ENCODE measurements around the gene CES4A.
A peak's percentile ranks its signal among the peaks of the same experiment; 100 is the strongest.
"Not testable (repeated sequence)": the region's sequence is repeated elsewhere in the genome, so short reads cannot be mapped to it uniquely, and the experiment has no call there.

Gene CES4A

DNA sequence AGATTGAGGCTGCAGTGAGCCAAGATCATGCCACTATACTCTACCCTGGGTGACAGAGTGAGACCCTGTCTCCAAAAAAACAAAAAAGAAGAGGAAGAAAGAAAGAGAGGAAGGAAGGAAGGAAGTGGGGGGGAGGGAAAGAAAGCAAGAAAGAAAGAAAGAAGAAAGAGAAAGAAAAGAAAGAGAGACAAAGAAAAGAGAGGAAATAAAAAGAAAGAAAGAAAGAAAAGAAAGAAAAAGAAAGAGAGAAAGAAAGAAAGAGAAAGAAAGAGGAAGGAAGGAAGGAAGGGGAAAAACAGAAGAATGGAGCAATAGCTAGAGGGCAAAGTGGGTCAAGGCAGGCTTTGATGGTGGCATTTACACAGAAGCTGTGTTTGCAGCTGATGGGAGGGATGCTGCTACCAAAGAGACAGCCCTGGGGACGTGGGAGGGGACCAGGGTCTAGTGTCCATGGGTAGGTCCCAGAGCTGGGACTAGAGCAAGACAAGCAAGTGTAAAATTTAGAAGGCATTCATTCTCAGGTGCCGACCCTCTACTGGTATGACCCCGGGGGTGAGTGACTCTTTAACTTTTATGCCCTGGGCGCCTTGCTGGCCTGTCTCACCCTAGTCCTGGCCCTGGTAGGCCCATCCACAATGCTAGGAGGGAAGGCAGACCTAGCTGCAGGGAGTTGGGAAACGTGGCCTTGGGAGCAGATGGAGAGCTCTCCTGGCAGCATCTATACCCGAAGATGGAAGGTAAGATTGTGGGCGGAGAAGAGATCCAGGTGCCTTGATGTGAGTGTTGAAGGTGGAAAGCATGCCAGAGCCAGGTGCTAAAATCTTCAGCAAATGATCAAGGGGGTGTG lies 29.3 kb upstream of the CES4A start:
- DNase-seq, result no peak

DNA sequence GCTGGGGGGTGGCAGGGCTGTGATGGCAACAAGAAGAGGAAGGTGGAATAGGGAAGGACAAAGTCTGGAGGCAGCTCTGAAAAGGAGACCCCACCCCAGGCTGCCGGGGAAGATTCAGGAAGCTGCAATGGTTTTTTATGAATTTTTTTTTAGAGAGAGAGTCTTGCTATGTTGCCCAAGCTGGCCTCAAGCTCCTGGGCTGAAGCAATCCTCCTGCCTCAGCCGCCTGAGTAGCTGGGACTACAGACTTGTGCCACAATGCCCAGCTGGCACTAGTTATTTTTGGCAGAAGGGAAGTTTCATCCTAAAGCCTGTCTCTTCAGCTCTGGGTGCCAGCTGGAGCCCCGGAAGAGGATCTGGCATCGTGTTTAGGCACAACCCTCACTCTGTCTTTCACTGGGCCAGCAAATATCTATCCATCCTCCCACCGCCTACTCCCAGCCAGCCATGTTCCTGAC lies 28.7 kb upstream of the CES4A start:
- DNase-seq, result no peak

DNA sequence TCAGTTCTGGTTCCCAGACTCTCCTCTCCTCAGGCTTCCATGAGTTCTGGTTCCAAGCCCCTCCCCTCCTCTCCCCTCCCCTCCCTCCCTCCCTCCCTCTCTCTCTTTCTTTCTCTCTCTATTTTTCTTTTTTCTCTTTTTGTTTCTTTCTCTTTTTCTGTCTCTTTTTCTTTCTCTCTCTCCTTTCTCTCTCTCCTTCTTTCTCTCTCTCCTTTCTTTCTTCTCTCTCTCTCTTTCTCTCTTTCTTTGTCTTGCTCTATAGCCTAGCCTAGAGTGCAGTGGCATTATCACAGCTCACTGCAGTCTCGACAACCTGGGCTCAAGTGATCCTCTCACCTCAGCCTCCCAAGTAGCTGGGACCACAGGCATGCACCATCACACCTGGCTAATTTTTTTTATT lies 28.1 kb upstream of the CES4A start:
- no peak for DNase-seq

DNA sequence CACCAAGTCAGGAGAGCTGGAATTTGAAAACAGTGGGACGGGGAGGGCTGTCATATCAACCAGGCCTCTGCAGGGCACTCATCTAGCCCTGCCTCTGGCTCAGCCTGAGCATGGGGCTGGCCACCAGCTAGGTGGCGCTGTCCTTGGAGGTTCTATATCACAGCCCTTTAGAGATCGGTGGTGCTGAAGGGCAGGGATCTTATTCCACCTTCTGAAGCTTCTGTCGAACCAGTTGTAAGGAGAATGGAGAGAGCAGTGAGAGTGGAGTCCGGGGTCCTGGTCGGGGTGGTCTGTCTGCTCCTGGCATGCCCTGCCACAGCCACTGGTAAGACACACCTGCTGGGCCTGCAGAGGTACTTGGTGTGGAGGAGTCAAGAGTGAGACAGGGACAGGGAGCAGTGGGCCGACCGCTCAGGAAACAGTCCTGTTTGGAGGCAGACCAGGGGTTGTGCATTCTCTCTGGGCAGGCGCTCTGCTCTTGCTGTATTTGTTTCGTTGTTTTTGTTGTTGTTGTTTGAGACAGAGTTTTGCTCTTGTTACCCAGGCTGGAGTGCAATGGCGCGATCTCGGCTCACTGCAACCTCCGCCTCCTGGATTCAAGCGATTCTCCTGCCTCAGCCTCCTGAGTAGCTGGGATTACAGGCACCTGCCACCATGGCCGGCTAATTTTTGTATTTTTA lies 27.2 kb upstream of the CES4A start, which contains the start of gene CES3:
Gene CES3 (plus strand): TSS at position 202 of the 680 bp plus-strand sequence. CDS start 42 bp downstream, at position 244.
- peak; percentile 57 for DNase-seq

DNA sequence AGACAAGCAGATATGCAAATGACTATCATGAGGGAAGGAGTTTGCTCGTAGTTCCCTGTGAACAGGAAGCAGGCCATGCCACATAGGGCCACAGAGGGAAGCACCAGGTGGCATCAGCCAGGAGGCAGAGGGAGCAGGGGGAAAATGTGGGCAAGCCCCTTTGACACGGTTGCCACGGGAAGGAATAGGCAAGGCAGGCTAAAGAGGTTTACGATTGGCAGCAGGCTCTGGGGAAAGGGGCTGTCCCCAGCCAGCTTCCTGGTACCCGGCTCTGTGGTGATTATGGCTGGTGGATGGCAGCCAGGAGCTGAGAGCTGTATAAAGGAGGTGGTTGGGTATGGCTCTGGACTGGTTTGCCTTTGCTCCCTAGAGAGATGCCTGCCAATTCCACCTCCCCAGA lies 26.5 kb upstream of the CES4A start:
- no peak for DNase-seq

DNA sequence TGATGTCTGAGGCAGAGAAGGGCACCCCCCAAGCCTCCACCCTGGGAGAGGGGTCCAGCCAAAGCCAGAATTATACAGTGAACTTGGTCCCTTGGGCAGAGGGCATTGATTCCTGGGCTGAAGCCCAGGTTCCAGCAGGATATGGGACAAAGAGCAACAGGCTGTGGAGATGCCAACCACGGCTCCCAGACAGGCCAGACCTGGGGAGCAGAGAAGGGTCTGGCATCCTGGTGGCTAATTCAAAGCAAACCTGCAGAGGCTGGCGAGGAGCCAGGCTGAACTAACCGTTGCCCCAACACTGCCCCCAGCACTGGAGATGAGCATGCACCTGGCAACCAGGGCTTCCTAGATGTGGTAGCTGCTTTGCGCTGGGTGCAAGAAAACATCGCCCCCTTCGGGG lies 24.3 kb upstream of the CES4A start:
- no peak for DNase-seq

DNA sequence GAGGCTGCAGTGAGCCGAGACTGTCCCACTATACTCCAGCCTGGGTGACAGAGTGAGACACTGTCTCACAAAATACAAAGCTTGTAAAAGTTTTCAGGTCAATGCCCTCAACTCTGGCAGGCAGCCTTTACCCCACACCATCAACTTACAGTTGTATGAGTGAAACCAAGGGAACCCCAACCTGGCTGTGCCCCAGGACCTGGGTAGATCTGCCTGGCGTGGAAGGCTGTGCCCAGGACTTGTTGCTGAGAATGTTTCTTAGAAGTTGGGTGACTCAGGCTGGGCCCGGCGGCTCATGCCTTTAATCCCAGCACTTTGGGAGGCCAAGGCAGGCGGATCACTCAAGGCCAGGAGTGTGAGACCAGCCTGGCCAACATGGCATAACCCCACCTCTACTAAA lies 19.5 kb upstream of the CES4A start:
- DNase-seq, result no peak

DNA sequence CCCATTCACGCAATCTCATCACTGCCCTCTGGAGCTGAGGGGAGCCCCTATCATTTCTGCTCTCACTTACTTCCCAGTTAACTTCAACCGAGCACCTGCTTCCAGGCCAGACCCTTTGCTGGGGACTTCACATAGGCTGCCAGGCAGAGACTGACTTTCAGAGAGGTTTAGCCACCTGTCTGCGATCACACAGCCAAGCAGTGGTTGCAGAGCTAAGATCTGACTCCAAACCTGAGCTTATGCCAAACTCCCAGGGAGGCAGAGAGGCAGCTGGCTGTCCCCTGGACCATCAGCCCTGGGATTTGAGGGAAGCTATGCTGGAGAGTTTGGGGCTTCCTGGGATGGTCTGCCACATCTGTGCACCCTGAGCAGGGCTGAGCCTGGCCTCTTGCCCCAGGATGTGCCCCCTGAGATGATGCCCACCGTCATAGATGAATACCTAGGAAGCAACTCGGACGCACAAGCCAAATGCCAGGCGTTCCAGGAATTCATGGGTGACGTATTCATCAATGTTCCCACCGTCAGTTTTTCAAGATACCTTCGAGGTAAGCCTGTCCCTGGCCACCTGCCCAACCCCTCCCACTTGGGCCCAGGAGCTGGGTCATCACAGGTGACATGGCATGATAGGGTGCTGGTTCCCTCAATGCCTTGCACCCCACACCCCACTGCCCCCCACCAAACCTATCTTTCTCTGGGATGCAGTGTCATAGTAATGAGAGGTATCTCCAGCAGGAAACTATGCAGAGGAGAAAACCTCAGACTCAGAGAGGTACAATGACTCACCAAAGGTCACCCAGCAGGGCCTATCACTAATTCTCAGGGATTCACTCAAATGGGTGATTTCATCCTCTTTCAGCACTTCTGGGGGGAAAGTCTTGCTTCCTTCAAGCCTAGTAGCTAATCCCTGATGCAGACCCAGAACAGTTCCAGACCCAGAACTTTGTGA lies 17.3 kb upstream of the CES4A start:
- no peak for DNase-seq

DNA sequence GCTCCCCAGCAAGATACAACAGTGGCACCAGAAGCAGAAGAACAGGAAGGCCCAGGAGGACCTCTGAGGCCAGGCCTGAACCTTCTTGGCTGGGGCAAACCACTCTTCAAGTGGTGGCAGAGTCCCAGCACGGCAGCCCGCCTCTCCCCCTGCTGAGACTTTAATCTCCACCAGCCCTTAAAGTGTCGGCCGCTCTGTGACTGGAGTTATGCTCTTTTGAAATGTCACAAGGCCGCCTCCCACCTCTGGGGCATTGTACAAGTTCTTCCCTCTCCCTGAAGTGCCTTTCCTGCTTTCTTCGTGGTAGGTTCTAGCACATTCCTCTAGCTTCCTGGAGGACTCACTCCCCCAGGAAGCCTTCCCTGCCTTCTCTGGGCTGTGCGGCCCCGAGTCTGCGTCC lies 15.4 kb upstream of the CES4A start:
- no peak for DNase-seq

DNA sequence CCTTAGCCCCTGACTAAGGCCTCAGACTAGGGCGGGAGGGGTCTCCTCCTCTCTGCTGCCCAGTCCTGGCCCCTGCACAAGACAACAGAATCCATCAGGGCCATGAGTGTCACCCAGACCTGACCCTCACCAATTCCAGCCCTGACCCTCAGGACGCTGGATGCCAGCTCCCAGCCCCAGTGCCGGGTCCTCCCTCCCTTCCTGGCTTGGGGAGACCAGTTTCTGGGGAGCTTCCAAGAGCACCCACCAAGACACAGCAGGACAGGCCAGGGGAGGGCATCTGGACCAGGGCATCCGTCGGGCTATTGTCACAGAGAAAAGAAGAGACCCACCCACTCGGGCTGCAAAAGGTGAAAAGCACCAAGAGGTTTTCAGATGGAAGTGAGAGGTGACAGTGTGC lies 14.7 kb upstream of the CES4A start:
- no peak for DNase-seq

DNA sequence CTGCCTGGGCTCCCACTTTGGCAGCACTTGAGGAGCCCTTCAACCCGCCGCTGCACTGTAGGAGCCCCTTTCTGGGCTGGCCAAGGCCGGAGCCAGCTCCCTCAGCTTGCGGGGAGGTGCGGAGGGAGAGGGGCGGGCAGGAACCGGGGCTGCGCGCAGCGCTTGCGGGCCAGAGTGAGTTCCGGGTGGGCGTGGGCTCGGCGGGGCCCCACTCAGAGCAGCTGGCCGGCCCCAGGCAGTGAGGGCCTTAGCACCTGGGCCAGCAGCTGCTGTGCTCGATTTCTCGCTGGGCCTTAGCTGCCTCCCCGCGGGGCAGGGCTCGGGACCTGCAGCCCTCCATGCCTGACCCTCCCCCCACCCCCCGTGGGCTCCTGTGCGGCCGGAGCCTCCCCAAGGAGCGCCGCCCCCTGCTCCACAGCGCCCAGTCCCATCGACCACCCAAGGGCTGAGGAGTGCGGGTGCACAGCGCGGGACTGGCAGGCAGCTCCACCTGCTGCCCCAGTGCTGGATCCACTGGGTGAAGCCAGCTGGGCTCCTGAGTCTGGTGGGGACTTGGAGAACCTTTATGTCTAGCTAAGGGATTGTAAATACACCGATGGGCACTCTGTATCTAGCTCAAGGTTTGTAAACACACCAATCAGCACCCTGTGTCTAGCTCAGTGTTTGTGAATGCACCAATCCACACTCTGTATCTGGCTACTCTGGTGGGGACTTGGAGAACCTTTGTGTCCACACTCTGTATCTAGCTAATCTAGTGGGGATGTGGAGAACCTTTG lies 14.0 kb upstream of the CES4A start:
- DNase-seq, result not testable (repeated sequence)

DNA sequence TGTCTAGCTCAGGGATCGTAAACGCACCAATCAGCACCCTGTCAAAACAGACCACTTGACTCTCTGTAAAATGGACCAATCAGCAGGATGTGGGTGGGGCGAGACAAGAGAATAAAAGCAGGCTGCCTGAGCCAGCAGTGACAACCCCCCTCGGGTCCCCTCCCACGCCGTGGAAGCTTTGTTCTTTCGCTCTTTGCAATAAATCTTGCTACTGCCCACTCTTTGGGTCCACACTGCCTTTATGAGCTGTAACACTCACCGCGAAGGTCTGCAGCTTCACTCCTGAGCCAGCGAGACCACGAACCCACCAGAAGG lies 13.5 kb upstream of the CES4A start:
- DNase-seq, result not testable (repeated sequence)

DNA sequence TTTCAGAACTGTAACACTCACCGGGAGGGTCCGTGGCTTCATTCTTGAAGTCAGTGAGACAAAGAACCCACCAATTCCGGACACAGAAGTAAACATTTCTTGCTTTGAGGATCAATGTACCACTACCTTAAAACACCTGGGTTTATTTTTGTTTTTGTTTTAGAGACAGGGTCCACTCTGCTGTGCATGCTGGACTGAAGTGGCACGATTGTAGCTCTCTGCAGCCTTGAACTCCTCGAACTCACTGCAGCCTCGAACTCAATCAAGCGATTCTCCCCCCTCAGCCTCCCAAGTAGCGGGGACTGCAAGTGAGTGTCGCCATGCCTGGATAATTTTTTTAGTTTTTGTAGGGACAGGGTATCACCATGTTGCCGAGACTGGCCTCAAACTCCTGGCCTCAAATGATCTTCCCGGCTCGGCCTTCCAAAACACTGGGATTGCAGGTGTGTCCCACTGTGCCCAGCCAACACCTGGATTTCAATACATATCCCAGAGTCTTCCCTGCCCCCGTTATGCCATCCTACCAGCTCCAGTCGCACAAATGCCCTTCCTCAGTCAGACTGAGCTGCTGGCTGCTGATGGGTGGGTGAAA lies 13.0 kb upstream of the CES4A start:
- no peak for DNase-seq

DNA sequence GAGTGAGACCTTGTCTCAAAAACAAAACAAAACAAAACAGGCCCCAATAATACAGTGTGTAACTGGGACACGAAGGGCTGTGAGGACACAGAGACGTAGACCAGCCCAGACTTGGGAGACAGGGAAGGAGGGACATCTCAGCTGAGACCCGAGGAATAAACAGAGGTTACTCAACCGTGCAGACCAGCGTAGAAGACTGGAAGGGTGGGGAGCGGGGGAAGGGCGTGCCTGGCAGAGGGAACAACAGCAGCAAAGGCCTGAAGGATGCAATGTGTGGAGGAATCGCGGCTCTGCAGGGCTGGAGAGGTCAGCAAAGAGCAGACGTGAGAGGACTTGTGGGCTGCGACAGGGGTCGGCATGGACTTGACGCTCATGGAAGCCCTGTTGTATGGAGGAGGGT lies 11.6 kb upstream of the CES4A start:
- no peak for DNase-seq

DNA sequence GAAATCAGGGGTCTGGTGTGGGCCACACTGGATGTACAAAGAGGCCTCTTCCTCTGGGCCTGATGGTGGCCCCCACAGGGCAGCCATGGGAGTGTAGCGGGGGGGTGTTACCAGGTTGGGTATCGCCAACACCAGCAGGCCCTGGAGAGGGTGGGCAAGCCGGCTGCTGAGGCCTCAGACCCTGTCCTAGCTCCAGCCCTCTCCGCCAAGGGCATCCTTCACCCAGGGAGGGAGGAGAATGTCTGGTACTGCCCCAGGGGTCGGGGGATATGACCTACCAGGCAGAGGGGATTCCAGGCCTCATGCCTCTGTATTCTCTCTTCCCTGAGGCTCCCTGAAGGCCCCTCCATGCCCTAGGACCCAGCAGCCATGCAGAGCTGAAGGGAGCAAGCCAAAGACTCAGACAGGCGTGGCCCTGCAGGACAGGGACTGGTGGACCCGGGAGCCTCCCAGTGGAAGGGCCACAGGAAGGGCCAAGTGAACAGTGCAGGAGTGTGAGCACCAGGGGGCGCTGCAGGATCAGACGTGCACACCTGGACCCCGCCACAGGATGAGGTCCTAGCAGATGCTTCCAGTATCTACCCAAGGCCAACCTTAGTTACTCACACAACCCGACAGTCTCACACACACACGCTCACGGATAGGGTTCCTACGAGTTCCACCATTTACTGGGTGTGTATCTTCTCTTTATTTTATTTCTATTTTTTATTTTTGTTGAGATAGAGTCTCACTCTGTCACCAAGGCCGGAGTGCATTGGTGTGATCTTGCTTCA lies 10.9 kb upstream of the CES4A start:
- no peak for DNase-seq

DNA sequence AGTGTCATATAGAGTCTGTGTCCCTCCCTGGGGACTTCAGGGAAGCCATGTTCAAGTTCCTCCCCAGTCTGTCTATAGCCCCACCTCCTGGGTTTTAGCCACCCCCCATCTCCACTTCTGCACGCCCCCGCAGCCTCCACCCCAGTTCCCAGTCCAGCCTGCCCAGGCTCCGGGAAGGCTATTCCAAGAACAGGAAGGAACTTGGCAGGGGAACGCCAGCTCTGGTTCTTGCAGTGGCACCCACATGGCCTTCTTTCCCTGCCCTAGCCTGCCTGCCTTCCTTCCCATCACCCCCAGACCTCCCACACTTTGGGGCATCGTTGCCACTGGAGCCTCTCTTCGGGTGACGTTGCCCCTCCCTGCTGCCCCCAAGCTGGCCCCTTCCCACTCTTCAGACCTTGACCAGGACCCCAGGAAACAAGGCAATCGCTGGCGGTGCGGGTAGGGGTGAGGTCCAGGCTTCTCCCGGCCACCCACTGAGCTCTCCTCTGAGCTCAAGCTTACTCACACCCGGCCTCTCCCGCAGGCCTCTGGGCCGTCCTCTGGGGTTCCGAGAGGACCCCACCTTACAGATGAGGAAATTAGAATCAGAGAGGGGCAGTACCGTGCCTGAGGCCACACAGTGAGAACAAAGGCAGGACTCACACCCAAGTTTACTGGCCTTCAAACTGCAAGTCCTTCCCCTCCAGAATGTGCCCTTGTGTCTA lies 9.2 kb upstream of the CES4A start:
- DNase-seq, result no peak

DNA sequence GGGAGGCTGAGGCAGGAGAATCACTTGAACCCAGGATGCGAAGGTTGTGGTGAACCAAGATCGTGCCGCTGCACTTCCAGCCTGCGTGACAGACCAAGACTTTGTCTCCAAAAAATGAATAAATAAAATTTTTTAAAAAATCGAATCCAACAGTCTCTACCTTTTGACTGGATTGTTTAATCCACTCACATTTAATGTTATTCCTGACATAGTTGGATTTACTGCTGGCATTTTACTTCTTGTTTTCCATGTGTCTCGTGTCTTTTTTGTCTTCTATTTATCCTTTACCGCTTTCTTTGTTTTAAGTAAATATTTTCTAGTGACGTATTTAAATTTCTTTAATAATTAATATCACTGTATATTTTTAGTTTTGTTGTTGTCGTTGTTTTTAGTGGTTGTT lies 5.4 kb upstream of the CES4A start:
- DNase-seq, result no peak

DNA sequence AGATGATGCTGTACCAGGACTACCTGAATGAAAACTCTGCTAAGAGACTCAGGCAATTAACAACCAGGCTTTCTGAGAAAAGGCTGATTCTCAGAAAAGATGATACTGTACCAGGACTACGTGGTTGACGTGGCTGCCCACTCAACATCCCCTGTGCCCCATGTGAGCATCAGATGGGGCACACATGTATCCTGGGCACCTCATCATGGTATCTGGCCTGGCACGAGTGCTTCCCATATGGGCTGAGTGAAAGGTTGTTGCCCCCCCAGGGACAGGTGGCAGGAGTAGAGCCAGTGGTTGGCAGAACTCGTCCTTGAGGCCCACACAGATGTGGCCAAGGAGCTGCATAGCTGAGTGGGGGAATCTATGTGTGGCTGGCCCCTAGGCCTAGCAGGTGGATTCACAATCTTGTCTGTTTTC lies 3.5 kb upstream of the CES4A start:
- no peak for DNase-seq

DNA sequence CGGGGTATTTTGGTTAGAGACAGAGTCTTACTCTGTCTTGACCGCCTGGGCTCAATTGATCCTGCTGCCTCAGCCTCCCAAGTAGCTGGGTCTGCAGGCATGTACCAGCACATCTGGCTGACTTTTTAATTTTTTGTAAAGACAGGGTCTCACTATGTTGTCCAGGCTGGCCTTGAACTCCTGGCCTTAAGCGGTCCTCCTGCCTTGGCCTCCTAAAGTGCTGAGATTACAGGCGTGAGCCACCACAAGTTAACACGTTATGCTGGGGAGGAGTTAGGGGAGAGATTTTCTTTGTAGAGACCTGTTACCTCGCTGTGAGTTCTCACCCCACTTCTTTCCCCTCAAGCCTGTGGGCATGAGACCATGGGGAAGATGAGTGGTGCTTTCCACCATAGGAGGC lies 1.8 kb upstream of the CES4A start:
- no peak for DNase-seq

DNA sequence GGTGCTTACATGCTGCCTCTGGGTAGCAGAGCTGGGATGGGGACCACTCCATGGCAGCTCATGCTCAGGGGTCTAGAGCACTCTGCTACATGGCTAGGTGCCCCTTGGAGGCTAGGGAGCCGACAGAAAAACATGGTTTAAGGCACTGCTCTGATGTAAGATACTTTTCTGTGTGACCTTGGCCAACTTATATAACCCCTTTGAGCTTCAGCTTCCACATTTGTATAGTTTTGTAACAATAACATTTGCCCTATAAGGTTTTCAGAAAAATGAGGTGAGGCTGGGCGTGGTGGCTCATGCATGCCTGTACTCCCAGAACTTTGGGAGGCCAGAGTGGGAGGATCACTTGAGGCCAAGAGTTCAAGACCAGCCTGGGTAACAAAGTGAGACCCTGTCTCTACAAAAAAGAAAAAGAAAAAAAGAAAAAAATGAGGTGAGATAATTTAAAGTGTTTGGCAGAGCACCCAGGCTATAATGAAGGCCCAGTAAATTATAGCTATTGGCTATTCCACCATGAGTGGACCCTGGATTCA lies 3.2 kb downstream of the CES4A start:
- no peak for DNase-seq
